Measurements from ENCODE around the gene OR3A2. TPM values are rescaled to one million over a fixed set of nuclear protein-coding genes. Genes with fewer than 3 reads are reported as not detected.
"Not testable (repeated sequence)": the region's sequence is repeated elsewhere in the genome, so short reads cannot be mapped to it uniquely, and the experiment has no call there.

OR3A2 gene
- total RNA-seq, 1 donor from 2014 or later = not detected

DNA sequence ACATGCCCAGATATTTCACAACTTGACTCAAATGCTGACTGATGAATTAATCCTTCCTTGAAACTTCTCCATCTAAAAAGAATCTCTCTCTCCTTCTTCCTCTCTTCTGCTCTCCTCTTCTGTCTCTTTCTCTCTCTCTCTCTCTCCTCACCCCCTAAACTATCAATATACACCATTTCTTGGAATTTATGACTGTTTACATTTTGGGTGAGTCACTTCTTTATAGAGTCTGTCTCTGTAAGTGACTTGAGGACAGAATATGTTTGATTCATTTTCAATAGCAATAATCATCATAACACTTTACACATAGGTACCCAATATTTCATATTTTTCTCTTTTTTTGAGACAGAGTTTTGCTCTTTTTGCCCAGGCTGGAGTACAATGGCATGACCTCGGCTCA, 103.2 kb downstream of the OR3A2 start:
- ATAC-seq = no peak

DNA sequence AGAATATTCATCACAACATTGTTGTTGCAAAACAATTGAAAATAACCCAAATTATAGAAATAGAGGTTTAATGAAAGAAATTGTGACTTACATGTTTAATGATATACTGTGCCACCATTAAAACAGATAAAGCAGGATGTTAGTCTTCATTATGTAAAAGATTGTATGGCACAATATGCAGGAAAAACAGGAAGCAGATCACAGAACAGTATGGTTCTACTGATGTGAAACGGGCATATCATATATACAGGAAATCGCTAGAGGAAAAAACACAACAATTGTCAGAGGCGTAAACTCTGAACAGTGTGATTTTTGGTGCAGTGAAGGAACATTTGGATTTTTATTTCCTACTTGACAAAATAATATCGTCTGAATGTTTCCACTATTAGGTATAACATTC, 110.0 kb downstream of the OR3A2 start:
- no peak for ATAC-seq

DNA sequence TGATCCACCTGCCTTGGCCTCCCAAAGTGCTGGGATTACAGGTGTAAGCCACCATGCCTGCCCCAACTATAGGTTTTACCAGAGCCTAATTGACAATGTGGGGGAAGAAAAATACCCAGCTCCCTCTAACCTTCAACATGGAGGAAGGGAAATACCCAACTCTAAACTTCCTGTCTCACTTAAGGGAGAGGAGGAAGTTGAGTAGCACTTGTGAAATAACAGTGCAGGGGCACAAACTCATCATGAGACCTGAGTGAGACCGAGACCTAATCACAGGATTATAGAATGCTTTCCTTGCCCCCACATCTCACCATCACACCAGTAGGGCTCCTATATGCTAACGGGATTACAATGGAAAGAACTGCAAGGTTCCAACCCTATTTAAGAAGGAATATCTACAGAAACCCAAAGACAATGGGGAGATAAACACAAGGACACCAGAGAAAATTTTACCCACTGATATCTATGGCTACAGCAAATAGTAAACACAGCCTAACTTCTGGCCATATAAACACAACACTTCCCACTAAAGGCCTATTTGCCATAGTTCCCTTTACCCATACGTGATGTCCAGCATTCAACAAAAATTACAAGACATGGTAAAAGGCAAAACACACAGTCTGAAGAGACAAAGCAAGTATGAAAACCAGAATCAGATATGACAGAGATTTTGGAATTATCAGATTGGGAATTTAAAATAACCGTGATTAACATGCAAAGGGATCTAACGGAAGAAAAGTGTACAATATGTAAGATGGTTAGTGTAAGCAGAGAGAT, 114.8 kb downstream of the OR3A2 start:
- no peak for ATAC-seq

DNA sequence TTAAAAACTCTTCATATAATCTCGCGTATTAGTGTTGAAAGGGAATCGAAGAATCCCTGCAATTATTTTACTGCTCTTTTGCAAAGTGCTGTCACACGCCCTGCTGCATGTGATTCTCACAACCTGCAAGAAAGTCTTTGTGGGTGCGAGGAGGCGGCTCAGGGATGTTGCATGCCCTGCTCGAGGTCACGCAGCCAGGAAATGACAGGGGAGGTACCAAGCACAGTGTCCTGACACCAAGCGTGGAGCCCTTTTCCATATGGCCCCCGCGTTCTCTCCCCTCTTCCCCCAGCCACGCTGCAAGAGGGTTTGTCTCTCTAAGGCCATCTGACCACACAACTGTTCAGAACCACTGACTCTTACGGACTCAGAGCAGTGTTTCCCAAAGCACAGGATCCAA, 125.5 kb downstream of the OR3A2 start:
- no peak for ATAC-seq

DNA sequence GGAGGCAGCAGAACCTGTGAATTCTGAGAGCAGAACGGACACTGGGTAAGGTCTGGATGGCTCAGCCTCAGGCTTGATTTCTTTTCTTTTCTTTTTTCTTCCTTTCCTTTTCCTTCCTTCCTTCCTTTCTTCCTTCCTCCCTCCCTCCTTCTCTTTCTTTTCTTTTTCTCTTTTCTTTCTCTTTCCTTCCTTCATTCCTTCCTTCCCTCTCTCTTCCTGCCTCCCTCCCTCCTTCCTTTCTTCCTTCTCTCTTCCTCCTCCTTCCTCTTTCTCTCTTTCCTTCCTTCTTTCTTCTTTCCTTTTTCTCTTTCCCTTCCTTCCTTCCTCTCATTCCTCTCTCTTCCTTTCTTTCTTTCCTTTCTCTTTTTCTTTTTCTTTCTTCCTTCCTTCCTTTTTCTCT, 125.9 kb downstream of the OR3A2 start:
- ATAC-seq = no peak

DNA sequence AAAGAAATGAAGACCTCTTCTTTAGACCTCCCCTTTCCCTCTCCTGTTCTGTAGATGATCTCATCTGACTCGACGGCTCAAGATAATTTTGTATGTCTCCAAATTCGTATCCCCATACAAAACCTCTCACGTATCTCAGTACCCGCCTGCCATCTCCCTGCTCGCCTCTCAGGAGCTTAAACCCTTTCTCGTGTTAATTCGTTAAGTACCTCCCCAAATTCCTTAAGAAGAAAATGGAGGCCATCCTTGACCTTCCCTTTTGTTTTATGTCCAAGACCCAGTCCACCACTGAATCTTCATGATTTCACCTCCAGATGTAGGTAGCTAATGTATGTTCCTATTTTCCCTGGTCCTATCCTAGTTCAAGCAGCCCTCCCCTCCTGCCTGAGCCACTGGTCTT, 129.5 kb downstream of the OR3A2 start:
- no peak for ATAC-seq

DNA sequence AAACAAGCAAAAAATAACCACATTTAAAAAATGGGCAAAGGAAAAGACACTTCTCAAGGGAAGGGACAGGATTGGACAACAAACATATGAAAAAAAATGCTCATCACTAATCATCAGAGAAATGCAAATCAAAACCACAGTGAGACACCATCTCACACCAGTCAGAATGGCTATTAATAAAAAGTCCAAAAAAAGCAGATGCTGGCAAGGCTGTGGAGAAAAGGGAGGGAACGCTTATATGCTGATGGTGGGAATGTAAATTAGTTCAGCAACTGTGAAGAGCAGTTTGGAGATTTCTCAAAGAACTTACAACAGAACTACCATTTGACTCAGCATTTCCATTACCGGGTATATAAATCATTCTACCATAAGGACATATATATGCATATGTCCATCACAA, 137.1 kb downstream of the OR3A2 start:
- ATAC-seq = not testable (repeated sequence)

DNA sequence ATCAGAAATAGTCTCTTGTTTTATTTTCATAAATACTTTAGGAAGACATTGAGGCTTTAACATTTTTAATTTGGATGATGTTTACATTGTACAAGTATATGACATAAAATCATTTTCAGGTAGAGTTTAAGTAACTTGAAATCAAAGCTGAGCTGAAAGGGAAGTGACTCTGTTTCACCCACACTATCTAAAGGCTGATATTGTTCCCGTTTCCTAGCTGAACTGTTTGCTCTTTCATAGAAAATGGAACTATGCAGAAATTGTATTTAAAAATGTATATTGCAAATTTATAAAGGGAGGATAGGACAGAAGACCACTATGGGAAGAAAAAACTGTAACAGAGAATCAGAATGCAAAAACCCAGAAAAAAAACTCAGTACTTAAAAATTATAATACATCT, 141.3 kb downstream of the OR3A2 start:
- ATAC-seq = not testable (repeated sequence)

DNA sequence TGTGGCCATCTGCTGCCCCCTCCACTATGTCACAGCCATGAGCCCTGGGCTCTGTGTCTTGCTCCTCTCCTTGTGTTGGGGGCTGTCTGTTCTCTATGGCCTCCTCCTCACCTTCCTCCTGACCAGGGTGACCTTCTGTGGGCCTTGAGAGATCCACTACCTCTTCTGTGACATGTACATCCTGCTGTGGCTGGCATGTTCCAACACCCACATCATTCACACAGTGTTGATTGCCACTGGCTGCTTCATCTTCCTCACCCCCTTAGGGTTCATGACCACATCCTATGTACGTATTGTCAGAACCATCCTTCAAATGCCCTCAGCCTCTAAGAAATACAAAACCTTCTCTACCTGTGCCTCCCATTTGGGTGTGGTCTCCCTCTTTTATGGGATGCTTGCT, 145.1 kb downstream of the OR3A2 start:
- ATAC-seq = not testable (repeated sequence)

DNA sequence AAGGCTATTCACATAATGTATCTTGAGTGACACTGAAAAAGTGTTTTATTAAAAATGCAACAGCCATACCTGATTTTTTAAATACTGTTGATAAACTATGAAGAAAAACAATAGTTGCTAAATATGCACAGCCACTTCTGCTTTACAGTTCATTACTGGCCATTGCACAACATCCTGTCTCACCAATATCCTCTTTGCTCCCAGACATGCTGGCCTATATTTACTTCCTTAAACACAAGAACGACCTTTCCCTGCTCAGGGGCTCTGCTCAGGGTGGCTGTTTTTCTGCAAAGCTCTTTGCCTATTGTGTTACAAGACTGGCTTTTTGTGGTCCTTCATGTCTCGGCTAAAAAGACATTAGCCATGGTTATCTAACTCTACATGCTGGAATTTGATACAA, 147.4 kb downstream of the OR3A2 start:
- not testable (repeated sequence) for ATAC-seq

DNA sequence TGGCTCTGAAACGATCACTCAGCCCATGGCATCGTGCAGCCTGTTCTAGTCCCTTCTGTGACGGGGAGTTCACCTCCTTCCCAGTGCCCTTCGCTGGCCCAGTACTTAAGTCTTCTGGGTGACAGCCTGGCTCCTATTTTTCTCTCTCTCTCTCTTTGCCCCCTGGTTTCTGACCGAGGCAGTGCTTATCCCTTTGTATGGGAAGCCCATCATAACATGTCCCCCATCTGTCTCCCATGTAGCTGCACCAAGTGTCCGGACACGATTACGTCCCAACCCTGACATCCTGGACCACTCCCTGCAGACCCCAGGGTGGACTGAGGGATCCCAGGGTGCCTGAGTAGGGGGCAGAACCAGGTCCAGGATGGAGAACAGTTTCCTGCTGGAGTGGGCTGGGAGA, 153.8 kb downstream of the OR3A2 start:
- ATAC-seq = not testable (repeated sequence)

Other genes with a start within 250 kb of the OR3A2 start
- not detected for gene OR1A2, start 188.8 kb downstream of the OR3A2 start, total RNA-seq
- gene OR1A1, start 178.6 kb downstream of the OR3A2 start, total RNA-seq = not detected
- not detected for gene OR3A1, start 87.9 kb downstream of the OR3A2 start, total RNA-seq
- not detected for gene OR1E1, start 12.1 kb upstream of the OR3A2 start, total RNA-seq
- gene OR3A3, start 25.1 kb upstream of the OR3A2 start, total RNA-seq = not detected
- gene OR1E2, start 47.5 kb upstream of the OR3A2 start, total RNA-seq = not detected
- not detected for gene SPATA22, start 85.5 kb upstream of the OR3A2 start, total RNA-seq
- 0.56 TPM for gene ASPA, start 89.7 kb upstream of the OR3A2 start, total RNA-seq
- 1.3 TPM for gene TRPV3, start 171.5 kb upstream of the OR3A2 start, total RNA-seq
- 0.96 TPM for gene TRPV1, start 223.1 kb upstream of the OR3A2 start, total RNA-seq
- gene SHPK, start 249.9 kb upstream of the OR3A2 start, total RNA-seq = 11.2 TPM

Measured in esophagus mucosa (tissue), 1 donor.